Uterus (tissue), 2 donors: ENCODE data around the gene UBASH3A.

ENCODE experiments used
- CTCF ChIP-seq, 4 experiments: fragments of 200-600 bp in 2 of 4; fragments of 450-650 bp in 2 of 4; sonication (generic) in 2 of 4; IDR thresholded peaks; one replicate each; pipeline ENCODE4 v1.5.1; 2016 to 2019; ENCODE audit warnings: antibody characterized with exemption in 4 of 4, mild to moderate bottlenecking in 2 of 4, moderate library complexity in 1 of 4
- POLR2A ChIP-seq, 2 donors: fragments of 450-650 bp; IDR thresholded peaks; one replicate each; pipeline ENCODE4 v1.6.1; 2016; ENCODE audit warnings: antibody characterized with exemption in 2 of 2, mild to moderate bottlenecking in 1 of 2, moderate library complexity in 1 of 2

GRCh38 chr21:42461881-42462877 is 58.5 kb downstream of the UBASH3A start:
- TF ChIP-seq POLR2A (IDR thresholded peaks at IDR 0.05) (no peak), CTCF (IDR thresholded peaks at IDR 0.05) (no peak)
